GM21390 (cell line): ENCODE data around the gene FCER2.

Experiments used
- ATAC-seq: cut with Tn5 transposase; IDR thresholded peaks from one replicate; pipeline ENCODE4 v1.9.1; 2021; ENCODE audit not compliant: unreplicated experiment

Gene FCER2

GRCh38 chr19:7701049-7701653, 780 bp downstream of the FCER2 start:
- no peak for ATAC-seq

- no peak for ATAC-seq
Observed at GRCh38 chr19:7699417-7700401, 2.2 kb downstream of the FCER2 start.

GRCh38 chr19:7699003-7699402, 2.9 kb downstream of the FCER2 start:
- no peak for ATAC-seq

GRCh38 chr19:7698583-7698982, 3.3 kb downstream of the FCER2 start:
- ATAC-seq: no peak

GRCh38 chr19:7697721-7698287, 4.1 kb downstream of the FCER2 start:
- no peak for ATAC-seq

- ATAC-seq: no peak
Observed at GRCh38 chr19:7694499-7694898, 7.4 kb downstream of the FCER2 start.

GRCh38 chr19:7692417-7693088, 9.4 kb downstream of the FCER2 start:
- ATAC-seq: no peak

- no peak for ATAC-seq
Observed at GRCh38 chr19:7691497-7691896, 10.4 kb downstream of the FCER2 start.

- ATAC-seq: no peak
Observed at GRCh38 chr19:7690779-7691258, 11.1 kb downstream of the FCER2 start.

GRCh38 chr19:7689165-7689564, 12.8 kb downstream of the FCER2 start:
- ATAC-seq: no peak

GRCh38 chr19:7687177-7687576, 14.8 kb downstream of the FCER2 start:
- ATAC-seq: no peak

- ATAC-seq: no peak
Observed at GRCh38 chr19:7685546-7686445, 16.1 kb downstream of the FCER2 start.

GRCh38 chr19:7682175-7682855, 19.6 kb downstream of the FCER2 start:
- ATAC-seq: no peak

- no peak for ATAC-seq
Observed at GRCh38 chr19:7681340-7682174, 20.4 kb downstream of the FCER2 start.

GRCh38 chr19:7680606-7681339, 21.2 kb downstream of the FCER2 start, which contains the start of gene TRAPPC5:
Gene TRAPPC5, plus strand, starts transcription at chr19:7680833. Its CDS starts 1,421 bp downstream, at chr19:7682254.
- ATAC-seq: no peak

GRCh38 chr19:7679771-7680605, 21.9 kb downstream of the FCER2 start:
- no peak for ATAC-seq
